SK-N-SH (cell line): ENCODE measurements around the gene SLC43A3. TPM values are rescaled to one million over a fixed set of nuclear protein-coding genes. Genes with fewer than 3 reads are reported as not detected.

Experiments
- CTCF ChIA-PET: fragments of 300-600, 350-600 bp; formaldehyde crosslinking; extraction: SDS; loops from one replicate; lab custom pipeline; 2021; lab: Yijun Ruan, JAX
- POLR2A ChIA-PET: fragments of 350-600 bp; sonication (Branson Sonifier 250); formaldehyde crosslinking; extraction: SDS; loops from one replicate; lab custom pipeline; 2020; ENCODE audit warnings: antibody characterized with exemption, inconsistent platforms; lab: Yijun Ruan, JAX
- DNase-seq: peaks from one replicate; pipeline ENCODE4 v3.0.0; 2012
- H2AFZ ChIP-seq: fragments of 200-600 bp; sonication (generic); 2 replicates; pipeline ENCODE4 v1.8.1; 2016; ENCODE audit warnings: antibody characterized with exemption, mild to moderate bottlenecking, low read depth
- H3F3A ChIP-seq: fragments of 200-600 bp; sonication (generic); replicated peaks from 2 replicates; pipeline ENCODE3; 2016; ENCODE audit warnings: antibody characterized with exemption, mild to moderate bottlenecking; ENCODE audit not compliant: insufficient read depth
- H3K27ac ChIP-seq, 2 experiments: fragments of 200-500 bp in 1 of 2; fragments of 200-600 bp in 1 of 2; sonication (Bioruptor generic) in 1 of 2; sonication (generic), shearing (Covaris generic) in 1 of 2; 2 replicates each; pipeline versions ENCODE4 v1.5.1 to v1.6.1; 2014 to 2016; ENCODE audit warnings: low read depth in 2 of 2, inconsistent platforms in 1 of 2, low read length in 1 of 2, mild to moderate bottlenecking in 1 of 2, mixed read lengths in 1 of 2
- H3K27me3 ChIP-seq: fragments of 200-600 bp; sonication (generic), shearing (Covaris generic); 2 replicates; pipeline ENCODE4 v1.6.1; 2016; ENCODE audit warnings: mixed run types; ENCODE audit not compliant: insufficient read depth
- H3K36me3 ChIP-seq, 2 experiments: fragments of 200-500 bp in 1 of 2; fragments of 200-600 bp in 1 of 2; sonication (Bioruptor generic) in 1 of 2; sonication (generic) in 1 of 2; replicated peaks in 1 of 2; 2 replicates each; pipeline versions ENCODE3 to v1.5.1; 2014 to 2016; ENCODE audit warnings: low read length in 1 of 2, mild to moderate bottlenecking in 1 of 2; ENCODE audit not compliant: insufficient read depth in 2 of 2, control insufficient read depth in 1 of 2
- H3K4me1 ChIP-seq, 2 experiments: fragments of 200-500 bp in 1 of 2; fragments of 200-600 bp in 1 of 2; sonication (Bioruptor generic) in 1 of 2; sonication (generic), shearing (Covaris generic) in 1 of 2; 2 replicates each; pipeline versions ENCODE4 v1.5.1 to v1.6.1; 2014 to 2016; ENCODE audit warnings: low read depth in 1 of 2, low read length in 1 of 2, mixed run types in 1 of 2; ENCODE audit not compliant: insufficient read depth in 2 of 2, control insufficient read depth in 1 of 2
- H3K4me2 ChIP-seq: fragments of 200-600 bp; sonication (generic), shearing (Covaris generic); 2 replicates; pipeline ENCODE4 v1.6.1; 2017; ENCODE audit warnings: mixed run types
- H3K4me3 ChIP-seq, 2 experiments: fragments of 200-500 bp in 1 of 2; fragments of 200-600 bp in 1 of 2; sonication (Bioruptor generic) in 1 of 2; sonication (generic), shearing (Covaris generic) in 1 of 2; 2 replicates each; pipeline versions ENCODE4 v1.5.1 to v1.8.1; 2014 to 2016; ENCODE audit warnings: low read depth in 2 of 2, inconsistent platforms in 1 of 2, low read length in 1 of 2, mild to moderate bottlenecking in 1 of 2, mixed read lengths in 1 of 2, moderate library complexity in 1 of 2
- H3K79me2 ChIP-seq: fragments of 200-600 bp; sonication (generic); 2 replicates; pipeline ENCODE4 v1.8.1; 2017; ENCODE audit warnings: mild to moderate bottlenecking; ENCODE audit not compliant: insufficient read depth
- H3K9ac ChIP-seq: fragments of 200-600 bp; sonication (generic); 2 replicates; pipeline ENCODE4 v1.6.1; 2017; ENCODE audit warnings: mixed run types
- H3K9me2 ChIP-seq: fragments of 200-600 bp; sonication (generic); 2 replicates; pipeline ENCODE4 v1.6.1; 2017; ENCODE audit warnings: mixed run types
- H3K9me3 ChIP-seq: fragments of 200-600 bp; sonication (generic); 2 replicates; pipeline ENCODE4 v1.6.1; 2017; ENCODE audit warnings: mixed run types, mild to moderate bottlenecking, moderate library complexity
- H4K20me1 ChIP-seq: fragments of 200-600 bp; sonication (generic); 2 replicates; pipeline ENCODE4 v1.6.1; 2017; ENCODE audit warnings: mild to moderate bottlenecking, mixed run types; ENCODE audit not compliant: insufficient read depth
- CTCF ChIP-seq: fragments of 200-600 bp; sonication (generic); IDR thresholded peaks from 2 replicates; pipeline ENCODE4 v1.6.1; 2017; ENCODE audit warnings: antibody characterized with exemption, mild to moderate bottlenecking, moderate library complexity
- FOSL2 ChIP-seq: IDR thresholded peaks from 2 replicates; pipeline ENCODE4 v1.4.0; 2012; ENCODE audit warnings: low read depth, mild to moderate bottlenecking, moderate library complexity, borderline replicate concordance
- GABPA ChIP-seq: IDR thresholded peaks from 2 replicates; pipeline ENCODE4 v1.4.0; 2012; ENCODE audit warnings: low read depth, mild to moderate bottlenecking
- GATA2 ChIP-seq: sonication (generic); formaldehyde crosslinking; IDR thresholded peaks from 2 replicates; pipeline ENCODE4 v1.5.0; 2020; ENCODE audit warnings: mild to moderate bottlenecking, missing genetic modification reagents
- JUND ChIP-seq: IDR thresholded peaks from 2 replicates; pipeline ENCODE4 v1.4.0; 2012
- MEF2A ChIP-seq: IDR thresholded peaks from 2 replicates; pipeline ENCODE4 v1.4.0; 2012; ENCODE audit warnings: low read depth, borderline replicate concordance
- MXI1 ChIP-seq: IDR thresholded peaks from 2 replicates; pipeline ENCODE4 v1.6.1; 2012; ENCODE audit warnings: mild to moderate bottlenecking, low read depth, low read length, improper control_type of control experiment
- NFIC ChIP-seq: IDR thresholded peaks from 2 replicates; pipeline ENCODE4 v1.4.0; 2012; ENCODE audit warnings: borderline replicate concordance
- NRF1 ChIP-seq: IDR thresholded peaks from 2 replicates; pipeline ENCODE4 v1.6.1; 2012; ENCODE audit warnings: low read depth, mild to moderate bottlenecking, low read length
- RCOR1 ChIP-seq: fragments of 150-350 bp; IDR thresholded peaks from 2 replicates; pipeline ENCODE4 v1.6.1; 2017; ENCODE audit warnings: antibody characterized with exemption, low read length
- REST ChIP-seq: IDR thresholded peaks from 2 replicates; pipeline ENCODE4 v1.6.1; 2012; ENCODE audit warnings: mild to moderate bottlenecking, low read depth, low read length, moderate library complexity
- RXRA ChIP-seq: IDR thresholded peaks from 2 replicates; pipeline ENCODE4 v1.4.0; 2012; ENCODE audit warnings: low read depth, mild to moderate bottlenecking, borderline replicate concordance
- TCF12 ChIP-seq: IDR thresholded peaks from 2 replicates; pipeline ENCODE4 v1.4.0; 2012
- TEAD4 ChIP-seq: IDR thresholded peaks from 2 replicates; pipeline ENCODE4 v1.4.0; 2012; ENCODE audit warnings: mild to moderate bottlenecking, borderline replicate concordance; ENCODE audit not compliant: insufficient read depth
- USF1 ChIP-seq: IDR thresholded peaks from 2 replicates; pipeline ENCODE4 v1.4.0; 2012; ENCODE audit warnings: low read depth, borderline replicate concordance
- WGBS: methylation state at CpG from one replicate; pipeline ENCODE4 v1.1.6; 2017; ENCODE audit warnings: low lambda C conversion rate; 5-methylcytosine and 5-hydroxymethylcytosine counted together
- polyA plus RNA-seq, 3 experiments: library from polyadenylated mRNA; depleted of rRNA; stranded (reverse); fragments of >200 nt; gene quantifications; 2 replicates each; pipeline ENCODE4 v1.2.3, GENCODE V29; 2012

SLC43A3 gene
- polyA plus RNA-seq, 1 of the 3 experiments (the other 2 are of a cell fraction), result 4.1 TPM

GRCh38 chr11:57376095-57377090 lies 50.5 kb downstream of the SLC43A3 start:
- no peak for TF ChIP-seq GABPA
- TF ChIP-seq RCOR1, result no peak
- no peak for TF ChIP-seq FOSL2
- TF ChIP-seq REST, result no peak
- TF ChIP-seq RXRA, result no peak
- TF ChIP-seq TCF12, result no peak
- TF ChIP-seq TEAD4, result no peak
- TF ChIP-seq MEF2A, result no peak
- TF ChIP-seq NFIC, result no peak
- TF ChIP-seq GATA2 (CRISPR knock-in tag), result no peak
- no peak overlapping the region for H3K4me2 ChIP-seq
- WGBS, result 34% methylated on average over 26 of the region's 26 CpGs
- no peak overlapping the region for H3K9ac ChIP-seq
- no peak overlapping the region for H3K4me3 ChIP-seq
- no peak overlapping the region for H2AFZ ChIP-seq
- H3K27me3 ChIP-seq, result no peaks in the 10 kb centered on the region
- H3K9me3 ChIP-seq, result no peaks in the 10 kb centered on the region
- no peaks in the 10 kb centered on the region for H3F3A ChIP-seq
- no peaks in the 10 kb centered on the region for H3K36me3 ChIP-seq
- H4K20me1 ChIP-seq, result no peaks in the 10 kb centered on the region
- ChIA-PET POLR2A (no interaction called here), CTCF (interaction anchor here (1.0 to 1.1 kb wide), 2 partner anchors 20 to 31 kb away, joined by 3 to 4 read pairs; no protein-coding TSS in a partner anchor)
- H3K27ac ChIP-seq, result no peak overlapping the region
- peak; percentile 50 for DNase-seq
- no peaks in the 10 kb centered on the region for H3K9me2 ChIP-seq
- H3K4me1 ChIP-seq, result no peaks in the 10 kb centered on the region; a peak in 1 of 4 replicates
- no peaks in the 10 kb centered on the region for H3K79me2 ChIP-seq

- H3K79me2 ChIP-seq, result no peaks in the 10 kb centered on the region
- no peak overlapping the region for H3K4me3 ChIP-seq
- H3K9me3 ChIP-seq, result no peaks in the 10 kb centered on the region
- no peaks in the 10 kb centered on the region for H3K9me2 ChIP-seq
- no peak overlapping the region for H3K27ac ChIP-seq
- no peaks in the 10 kb centered on the region for H3K27me3 ChIP-seq
- peak; percentile 21 for DNase-seq
- H3F3A ChIP-seq, result no peaks in the 10 kb centered on the region
- CTCF ChIA-PET, result interaction anchor here (1.0 kb wide), 1 partner anchor 30 kb away, joined by 4 read pairs; no protein-coding TSS in a partner anchor
- H2AFZ ChIP-seq, result no peak overlapping the region
- POLR2A ChIA-PET, result no interaction called here
- no peaks in the 10 kb centered on the region for H4K20me1 ChIP-seq
- WGBS, result 49% methylated on average over 2 of the region's 2 CpGs
- no peak overlapping the region for H3K9ac ChIP-seq
- no peaks in the 10 kb centered on the region; a peak in 1 of 4 replicates for H3K4me1 ChIP-seq
- TF ChIP-seq JUND, result no peak
- no peak for TF ChIP-seq CTCF
- no peak for TF ChIP-seq GABPA
- TF ChIP-seq NFIC, result no peak
- no peak for TF ChIP-seq NRF1
- TF ChIP-seq USF1, result no peak
- TF ChIP-seq MXI1, result no peak
- no peak for TF ChIP-seq RXRA
- no peaks in the 10 kb centered on the region for H3K36me3 ChIP-seq
- no peak overlapping the region for H3K4me2 ChIP-seq
Observed at GRCh38 chr11:57375490-57375889, 51.4 kb downstream of the SLC43A3 start.
